RWPE1 (cell line): ENCODE measurements around the gene ME3.

Source experiments
- CTCF ChIA-PET: fragments of 350-600 bp; sonication (Branson Sonifier 250); formaldehyde crosslinking; extraction: SDS; loops from one replicate; lab custom pipeline; 2021; lab: Yijun Ruan, JAX
- POLR2A ChIA-PET: fragments of 400-600 bp; formaldehyde crosslinking; extraction: SDS; loops from one replicate; lab custom pipeline; 2020; ENCODE audit warnings: antibody characterized with exemption; ENCODE audit not compliant: low non-redundant PET; lab: Yijun Ruan, JAX
- DNase-seq: peaks from one replicate; pipeline ENCODE4 v3.0.0; 2012; ENCODE audit warnings: low spot score
- H3K27ac ChIP-seq: fragments of 450-650 bp; 2 replicates; pipeline ENCODE4 v1.5.1; 2017
- CTCF ChIP-seq: fragments of 450-650 bp; conservative IDR thresholded peaks from 2 replicates; pipeline ENCODE4 v1.5.1; 2017; ENCODE audit warnings: low read depth, mild to moderate bottlenecking

Gene ME3

DNA sequence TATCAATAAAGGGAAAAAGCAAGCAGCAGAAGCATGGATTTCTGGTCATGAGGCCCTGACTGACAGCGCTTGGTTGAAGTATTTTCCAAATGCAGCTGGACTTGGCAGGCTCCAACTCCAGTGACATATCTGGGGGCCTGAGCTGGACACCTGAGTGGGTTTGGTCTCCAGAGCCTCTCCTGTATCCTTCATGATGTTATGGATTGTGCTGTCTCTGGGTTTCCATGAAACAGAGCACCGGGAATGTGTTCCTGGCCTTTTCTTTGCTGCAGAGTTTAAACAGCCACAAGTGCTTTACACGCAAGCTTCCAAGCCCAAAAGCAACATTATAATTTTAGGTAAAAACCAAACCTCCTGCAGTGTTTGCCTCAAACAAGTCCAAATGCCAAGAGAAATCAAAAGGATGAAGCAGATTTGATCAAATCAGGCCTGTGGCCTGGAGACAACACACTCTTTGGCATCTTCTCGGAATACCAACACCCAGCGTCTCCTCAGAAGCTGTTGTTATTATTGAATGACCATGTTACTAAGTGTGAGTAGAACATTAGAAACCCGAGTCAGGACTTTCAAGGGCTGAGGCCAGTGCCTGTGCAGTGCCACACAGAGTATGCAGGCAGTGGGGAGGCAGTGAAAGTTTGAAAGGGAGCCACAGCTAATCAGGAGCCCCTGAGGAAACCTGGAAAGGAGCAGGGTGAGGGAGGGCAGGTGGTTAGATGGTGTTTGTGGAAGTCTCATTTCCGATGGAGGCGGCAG, 42.0 kb downstream of the ME3 start:
- ChIA-PET POLR2A (no interaction called here), CTCF (interaction anchor here (0.6 kb wide), 1 partner anchor 183 kb away, joined by 3 read pairs; no protein-coding TSS in a partner anchor)
- H3K27ac ChIP-seq = no peak overlapping the region
- TF ChIP-seq CTCF = no peak
- no peak for DNase-seq

DNA sequence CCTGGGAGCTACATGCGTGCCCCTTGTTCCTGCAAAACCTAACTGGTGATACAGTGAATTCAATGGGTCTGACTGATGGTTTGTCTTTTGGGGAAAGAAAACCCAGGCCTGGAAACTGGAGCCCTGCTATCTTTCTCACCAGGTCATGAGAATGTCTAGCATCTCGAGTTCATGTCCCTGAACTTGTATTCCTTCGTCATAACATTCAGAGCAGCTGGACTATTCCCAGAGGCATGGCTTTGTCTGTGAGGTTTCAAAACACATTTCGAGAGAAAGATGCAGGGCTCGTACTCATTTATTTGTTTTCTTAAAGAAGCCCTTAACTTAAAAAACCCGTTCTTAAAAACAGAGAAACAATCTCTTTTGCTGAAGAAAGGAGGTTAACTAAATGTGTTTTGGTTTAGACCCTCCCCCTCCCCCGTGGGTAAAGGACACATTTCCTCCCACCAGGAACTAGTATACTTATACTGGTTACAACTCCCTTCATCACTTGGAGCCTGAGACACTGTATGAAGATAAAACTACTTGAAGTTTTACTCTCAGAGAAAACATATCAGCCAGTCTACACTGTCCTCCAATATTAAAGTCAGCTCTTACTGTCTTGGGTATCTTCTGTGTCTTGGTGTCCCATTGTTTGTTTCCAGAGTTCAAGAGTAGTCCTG, 43.2 kb downstream of the ME3 start:
- no peak for TF ChIP-seq CTCF
- no peak for DNase-seq
- ChIA-PET CTCF (no interaction called here), POLR2A (no interaction called here)
- no peak overlapping the region for H3K27ac ChIP-seq

GRCh38 chr11:86627776-86628455, 44.5 kb downstream of the ME3 start:
- no peak for DNase-seq
- no peak for TF ChIP-seq CTCF
- POLR2A ChIA-PET = no interaction called here
- H3K27ac ChIP-seq = no peak overlapping the region
- CTCF ChIA-PET = interaction anchor here (1.2 kb wide), 1 partner anchor 20 kb away, joined by 4 read pairs; no protein-coding TSS in a partner anchor

GRCh38 chr11:86625981-86626380, 46.4 kb downstream of the ME3 start:
- ChIA-PET CTCF (no interaction called here), POLR2A (no interaction called here)
- no peak overlapping the region for H3K27ac ChIP-seq
- DNase-seq = no peak
- TF ChIP-seq CTCF = no peak

DNA sequence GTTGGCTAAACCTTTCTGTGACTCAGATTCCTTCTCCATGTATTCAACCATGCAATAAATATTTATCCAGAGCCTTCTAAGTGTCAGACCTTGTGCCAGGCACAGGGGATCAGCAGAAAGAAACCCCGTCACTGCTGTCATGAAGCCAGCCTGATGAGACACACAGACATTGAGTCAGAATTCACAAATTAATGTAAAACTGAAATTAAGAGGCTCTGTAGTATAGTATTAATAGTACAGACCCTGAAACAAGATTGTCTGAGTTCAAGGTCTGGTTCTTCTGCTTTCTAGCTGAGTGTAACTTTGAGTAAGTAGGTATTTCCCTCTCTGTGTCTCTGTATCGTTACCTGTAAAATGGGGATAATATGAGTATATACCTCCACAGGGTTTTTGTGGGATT, 46.9 kb downstream of the ME3 start:
- no peak for DNase-seq
- POLR2A ChIA-PET = no interaction called here
- no peak overlapping the region for H3K27ac ChIP-seq
- CTCF ChIA-PET = interaction anchor here (0.6 to 0.8 kb wide), 2 partner anchors 71 to 257 kb away, joined by 3 read pairs; no protein-coding TSS in a partner anchor
- no peak for TF ChIP-seq CTCF

DNA sequence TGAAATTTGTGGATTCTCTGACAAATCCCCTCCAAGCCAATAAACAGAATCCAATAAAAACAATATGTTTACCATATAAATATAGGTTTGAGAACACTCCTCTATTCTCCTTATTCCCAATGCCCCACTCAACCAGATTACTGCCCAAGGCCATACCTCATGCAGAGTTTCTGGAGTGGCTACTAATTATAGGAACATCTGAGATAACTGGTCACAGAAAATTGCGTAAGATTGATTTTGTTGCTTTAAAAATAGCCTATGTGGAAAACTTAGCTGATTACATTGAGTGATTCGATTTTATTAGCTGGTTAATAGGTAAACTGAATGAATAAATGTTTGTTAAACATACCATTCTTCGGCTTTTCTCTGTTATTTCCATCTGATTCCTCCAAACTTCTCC, 48.0 kb downstream of the ME3 start:
- no peak for TF ChIP-seq CTCF
- no peak overlapping the region for H3K27ac ChIP-seq
- POLR2A ChIA-PET = no interaction called here
- no peak for DNase-seq
- CTCF ChIA-PET = interaction anchor here (0.7 kb wide), 1 partner anchor 34 kb away, joined by 3 read pairs; no protein-coding TSS in a partner anchor
